ENCODE measurements around the gene AP3S2.
"Not testable (repeated sequence)": the region's sequence is repeated elsewhere in the genome, so short reads cannot be mapped to it uniquely, and the experiment has no call there.

The AP3S2 gene

DNA sequence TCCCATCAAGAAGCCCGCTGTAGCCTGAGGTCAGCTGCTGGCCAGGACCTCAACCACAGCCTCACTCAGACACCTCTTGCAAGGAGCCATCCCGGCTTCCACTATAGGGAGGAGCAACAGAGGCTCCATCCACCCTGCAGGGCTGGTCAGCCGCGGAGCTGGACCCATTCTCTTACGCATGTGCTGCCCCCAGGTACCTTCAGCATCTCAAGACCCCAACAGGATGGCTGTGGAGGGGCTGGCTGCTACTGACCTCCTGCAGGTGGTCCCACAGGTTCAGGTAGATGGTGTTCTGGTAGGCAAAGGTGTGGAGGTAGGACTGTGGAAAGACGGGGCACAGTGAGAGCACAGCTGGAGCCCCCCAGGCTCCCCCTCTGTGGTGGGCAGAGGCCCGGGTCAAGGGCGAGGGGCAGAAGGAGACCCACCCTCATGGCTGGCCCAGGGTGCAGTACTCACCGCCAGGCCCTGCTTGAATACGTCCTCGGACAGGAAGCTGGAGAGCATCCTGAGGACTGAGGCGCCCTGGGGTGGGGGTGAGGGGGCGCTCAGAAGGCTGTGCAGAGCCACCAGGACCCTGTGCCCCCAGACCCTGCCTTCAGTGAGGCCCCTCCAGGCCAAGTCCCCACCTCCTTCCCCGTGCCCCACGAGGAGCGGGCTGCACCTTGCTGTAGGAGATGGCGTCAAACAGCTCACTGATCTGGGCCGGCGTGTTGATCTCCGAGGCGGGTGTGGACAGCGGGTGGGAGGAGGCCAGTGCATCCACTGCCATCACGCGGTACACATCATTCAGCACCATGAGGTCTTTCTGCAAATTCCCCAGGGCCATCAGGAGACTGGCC is 90.6 kb downstream of the AP3S2 start:
- DNase-seq (ENCODE audit: low read depth in 1 of 2, low spot score in 1 of 2) = no peak

GRCh38 chr15:89802231-89802928 is 91.4 kb downstream of the AP3S2 start:
- DNase-seq (ENCODE audit: low read depth in 1 of 2, low spot score in 1 of 2) = no peak

GRCh38 chr15:89801471-89802195 is 92.2 kb downstream of the AP3S2 start:
- DNase-seq (ENCODE audit: low read depth in 1 of 2, low spot score in 1 of 2) = no peak

DNA sequence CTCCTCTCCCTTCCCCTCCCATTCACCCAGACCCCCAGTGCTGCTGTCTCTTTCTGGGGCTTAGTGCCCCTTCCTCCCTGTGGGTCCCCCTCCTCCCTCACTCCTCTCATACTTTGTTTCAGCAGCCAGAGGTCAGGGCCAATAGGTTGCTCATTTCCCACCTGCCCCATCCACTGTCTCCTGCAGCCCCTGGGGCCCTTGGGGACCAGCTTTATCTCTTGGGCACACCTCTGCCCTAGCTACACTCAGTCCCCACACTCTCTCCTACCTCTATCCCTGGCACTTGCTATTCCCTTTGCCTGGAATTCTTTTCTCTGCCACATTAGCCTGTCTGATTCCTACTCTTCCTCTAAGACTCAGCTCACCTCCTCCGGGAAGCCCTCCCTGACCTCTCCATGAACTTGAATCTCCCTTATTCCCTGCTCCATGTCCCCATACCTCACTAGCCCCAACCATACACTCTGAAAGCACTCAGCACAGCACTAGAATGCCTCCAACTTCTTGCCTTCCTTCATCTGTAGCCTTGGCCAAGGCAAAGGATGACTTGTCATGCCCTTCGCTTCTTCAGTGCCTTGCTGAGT is 93.8 kb downstream of the AP3S2 start:
- no peak for DNase-seq (ENCODE audit: low read depth in 1 of 2, low spot score in 1 of 2)

GRCh38 chr15:89799011-89799911 is 94.5 kb downstream of the AP3S2 start:
- DNase-seq (ENCODE audit: low read depth in 1 of 2, low spot score in 1 of 2) = no peak

- DNase-seq (ENCODE audit: low read depth in 1 of 2, low spot score in 1 of 2) = no peak
These were observed 96.1 kb downstream of the AP3S2 start for GRCh38 chr15:89797678-89798201.

DNA sequence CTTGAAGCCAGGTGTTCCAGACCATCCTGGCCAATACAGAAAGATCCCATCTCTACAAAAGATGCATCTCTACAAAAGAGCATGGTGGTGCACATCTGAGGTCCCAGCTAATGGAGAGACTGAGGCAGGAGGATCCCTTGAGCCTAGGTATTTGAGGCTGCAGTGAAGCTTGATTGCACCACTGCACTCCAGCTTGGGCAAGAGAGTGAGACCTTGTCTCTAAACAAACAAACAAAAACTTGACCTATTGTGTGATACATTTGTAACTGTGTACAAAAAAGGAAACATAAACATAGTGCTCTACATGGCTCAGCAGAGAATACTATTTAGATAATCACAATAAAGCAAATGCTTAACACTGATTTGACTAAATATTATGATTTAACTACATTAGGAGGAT is 97.8 kb downstream of the AP3S2 start:
- no peak for DNase-seq (ENCODE audit: low read depth in 1 of 2, low spot score in 1 of 2)

DNA sequence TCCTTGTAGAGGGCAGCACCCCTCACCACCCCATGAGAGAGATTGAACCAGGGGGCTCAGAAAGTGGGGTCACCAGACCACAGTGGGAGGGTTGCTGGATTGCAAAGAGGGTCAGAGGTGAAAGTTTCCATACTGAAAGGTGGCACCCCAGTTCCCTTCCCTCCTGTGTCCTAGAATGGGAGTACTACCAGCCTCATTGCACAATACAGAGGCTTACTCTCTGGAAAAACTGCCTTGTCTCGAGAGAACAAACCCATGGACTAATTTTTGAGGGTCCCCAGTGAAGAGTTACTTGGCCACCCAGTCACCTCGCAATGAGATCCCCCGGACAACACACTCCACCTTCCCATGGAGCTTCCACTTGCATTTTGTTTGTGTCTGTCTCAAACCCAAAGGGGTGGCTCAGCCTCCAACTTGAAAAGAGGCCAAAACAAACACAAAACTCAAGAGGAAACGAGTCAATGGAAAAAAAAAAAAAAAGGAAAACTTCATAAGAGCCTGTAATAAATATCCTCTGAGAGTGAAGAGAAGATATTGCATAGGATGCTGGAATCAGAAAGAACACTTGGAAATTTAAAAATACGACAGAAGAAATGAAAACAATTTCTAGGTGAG is 99.1 kb downstream of the AP3S2 start:
- DNase-seq (ENCODE audit: low read depth in 1 of 2, low spot score in 1 of 2) = no peak

DNA sequence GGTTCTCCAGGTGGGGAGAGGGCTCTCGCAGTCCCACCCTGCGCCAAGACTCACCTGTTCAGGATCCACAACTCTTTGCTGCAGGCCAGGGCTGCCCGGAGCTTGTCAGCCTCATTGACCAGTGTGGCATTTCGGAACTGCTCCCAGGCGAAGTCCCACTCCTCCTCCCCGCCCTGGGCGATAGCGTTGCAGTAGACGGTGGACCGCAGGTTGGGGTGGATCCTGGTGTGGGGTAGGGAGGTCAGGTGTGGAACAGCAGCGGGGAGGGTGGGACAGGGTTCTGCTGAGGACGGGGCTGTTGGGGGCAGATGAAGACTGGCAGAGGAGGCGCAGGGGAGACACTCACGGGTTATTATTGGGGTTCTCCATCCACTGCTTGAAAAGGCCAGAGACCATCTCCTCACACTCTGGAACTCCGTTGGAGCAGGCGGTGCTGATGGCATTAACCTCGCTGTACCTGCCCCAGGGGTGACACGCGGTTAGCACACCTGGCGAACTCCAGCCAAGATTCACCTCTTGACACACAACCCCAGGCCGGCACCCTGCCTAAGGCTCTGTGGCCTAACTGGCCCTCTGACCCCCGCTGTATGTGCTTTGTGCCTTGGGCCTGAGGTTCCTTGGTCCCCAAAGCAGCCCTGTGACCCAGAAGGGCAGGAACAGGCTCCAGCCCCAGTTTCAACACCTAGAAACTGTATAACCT is 101.5 kb downstream of the AP3S2 start:
- DNase-seq (ENCODE audit: low read depth in 1 of 2, low spot score in 1 of 2) = no peak

GRCh38 chr15:89790661-89791060 is 103.1 kb downstream of the AP3S2 start:
- DNase-seq (ENCODE audit: low read depth in 1 of 2, low spot score in 1 of 2) = no peak

- no peak for DNase-seq (ENCODE audit: low read depth in 1 of 2, low spot score in 1 of 2)
These were observed 103.6 kb downstream of the AP3S2 start for GRCh38 chr15:89790206-89790605.

GRCh38 chr15:89788585-89788984 is 105.2 kb downstream of the AP3S2 start:
- not testable (repeated sequence) for DNase-seq (ENCODE audit: low read depth in 1 of 2, low spot score in 1 of 2)

DNA sequence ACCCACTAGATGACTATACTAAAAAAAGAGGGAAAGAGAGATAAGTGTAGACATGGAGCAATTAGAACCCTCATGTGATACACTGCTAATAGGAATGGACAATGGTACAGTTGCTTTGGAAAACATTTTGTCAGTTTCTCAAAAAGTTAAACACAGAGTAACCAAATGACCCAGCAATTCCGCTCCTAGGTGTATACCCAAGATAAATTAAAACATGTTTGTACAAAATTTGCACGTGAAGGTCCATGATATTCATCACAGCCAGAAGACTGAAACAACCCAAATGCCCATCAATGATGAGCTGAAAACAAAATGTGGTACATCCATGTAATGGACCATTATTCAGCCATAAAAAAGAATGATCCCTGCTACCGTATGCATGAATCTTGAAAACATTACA is 105.8 kb downstream of the AP3S2 start:
- DNase-seq (ENCODE audit: low read depth in 1 of 2, low spot score in 1 of 2) = no peak

DNA sequence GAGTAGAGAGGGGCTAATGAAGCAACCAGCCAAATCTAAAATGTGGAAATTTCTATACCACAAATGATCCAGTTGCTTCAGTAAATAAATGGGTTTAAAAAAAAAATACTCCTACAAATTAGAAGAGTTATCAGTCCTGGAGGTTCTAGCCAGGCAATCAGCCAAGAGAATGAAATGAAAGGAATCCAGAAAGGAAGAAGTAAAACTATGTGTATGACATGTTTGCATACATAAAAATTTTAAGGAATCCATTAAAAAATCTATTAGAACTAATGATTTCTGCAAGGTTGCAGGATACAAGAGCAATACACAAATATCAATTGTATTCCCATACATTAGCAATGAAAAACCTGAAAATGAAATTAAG is 108.0 kb downstream of the AP3S2 start:
- no peak for DNase-seq (ENCODE audit: low read depth in 1 of 2, low spot score in 1 of 2)

GRCh38 chr15:89785064-89785773 is 108.6 kb downstream of the AP3S2 start:
- DNase-seq (ENCODE audit: low read depth in 1 of 2, low spot score in 1 of 2) = no peak

- no peak for DNase-seq (ENCODE audit: low read depth in 1 of 2, low spot score in 1 of 2)
These were observed 109.2 kb downstream of the AP3S2 start for GRCh38 chr15:89784686-89784960.

GRCh38 chr15:89783861-89784685 is 109.7 kb downstream of the AP3S2 start:
- no peak for DNase-seq (ENCODE audit: low read depth in 1 of 2, low spot score in 1 of 2)

All from activated CD4-positive, alpha-beta T cell treated with anti-CD3 and anti-CD28 coated beads, Interleukin-2, amount 50 U/mL, for 24 hours (primary cell).